ENCODE data around the gene PPIL3.

DNA sequence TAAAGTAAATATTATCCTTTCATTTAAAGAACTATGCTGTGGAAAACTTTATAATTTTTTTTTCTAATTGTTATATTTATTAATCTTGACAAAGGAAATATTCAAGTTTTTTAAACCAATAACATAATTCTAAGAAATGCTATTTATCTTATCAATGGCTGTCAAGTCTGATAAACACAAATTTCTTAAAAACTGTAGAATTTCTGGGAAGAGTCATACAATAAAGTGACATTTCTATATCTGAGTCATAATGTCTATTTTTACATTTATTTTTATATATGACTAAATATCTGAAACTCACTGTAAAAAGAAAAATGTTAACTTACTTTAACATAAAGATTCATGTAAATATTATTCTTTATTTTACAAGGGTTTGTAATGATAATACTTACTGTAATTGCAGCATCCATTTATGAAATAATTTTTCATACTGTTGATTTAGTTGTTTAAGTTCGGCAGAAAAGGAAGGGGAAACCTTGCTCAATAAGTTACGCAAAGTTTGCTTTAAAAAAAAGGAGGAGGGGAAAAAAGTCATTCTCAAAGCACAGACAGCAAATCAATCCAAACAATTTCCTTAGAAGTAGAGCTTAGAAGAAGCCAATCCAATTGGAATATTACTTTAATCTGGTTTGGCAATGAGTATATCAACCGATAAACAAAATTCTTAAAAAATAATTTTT, 42.2 kb upstream of the PPIL3 start:
- TF ChIP-seq, protein P1, sequence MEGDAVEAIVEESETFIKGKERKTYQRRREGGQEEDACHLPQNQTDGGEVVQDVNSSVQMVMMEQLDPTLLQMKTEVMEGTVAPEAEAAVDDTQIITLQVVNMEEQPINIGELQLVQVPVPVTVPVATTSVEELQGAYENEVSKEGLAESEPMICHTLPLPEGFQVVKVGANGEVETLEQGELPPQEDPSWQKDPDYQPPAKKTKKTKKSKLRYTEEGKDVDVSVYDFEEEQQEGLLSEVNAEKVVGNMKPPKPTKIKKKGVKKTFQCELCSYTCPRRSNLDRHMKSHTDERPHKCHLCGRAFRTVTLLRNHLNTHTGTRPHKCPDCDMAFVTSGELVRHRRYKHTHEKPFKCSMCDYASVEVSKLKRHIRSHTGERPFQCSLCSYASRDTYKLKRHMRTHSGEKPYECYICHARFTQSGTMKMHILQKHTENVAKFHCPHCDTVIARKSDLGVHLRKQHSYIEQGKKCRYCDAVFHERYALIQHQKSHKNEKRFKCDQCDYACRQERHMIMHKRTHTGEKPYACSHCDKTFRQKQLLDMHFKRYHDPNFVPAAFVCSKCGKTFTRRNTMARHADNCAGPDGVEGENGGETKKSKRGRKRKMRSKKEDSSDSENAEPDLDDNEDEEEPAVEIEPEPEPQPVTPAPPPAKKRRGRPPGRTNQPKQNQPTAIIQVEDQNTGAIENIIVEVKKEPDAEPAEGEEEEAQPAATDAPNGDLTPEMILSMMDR (conservative IDR thresholded peaks at IDR 0.05; ENCODE audit: low read depth, low read length): no peak
- no peak for TF ChIP-seq EZH2 (IDR thresholded peaks at IDR 0.05; ENCODE audit: borderline replicate concordance, low read depth, low read length, poor library complexity, severe bottlenecking)

Data from A673 (cell line).